ENCODE measurements around the gene RAB8B. TPM values are rescaled to one million over a fixed set of nuclear protein-coding genes. Genes with fewer than 3 reads are reported as not detected.

Gene RAB8B
- total and polyA plus RNA-seq, 10 of the 15 experiments (the other 5 are each of a cell fraction or from before 2014, with no cell fraction given) = 17.8 to 104 (median 65.1) TPM

DNA sequence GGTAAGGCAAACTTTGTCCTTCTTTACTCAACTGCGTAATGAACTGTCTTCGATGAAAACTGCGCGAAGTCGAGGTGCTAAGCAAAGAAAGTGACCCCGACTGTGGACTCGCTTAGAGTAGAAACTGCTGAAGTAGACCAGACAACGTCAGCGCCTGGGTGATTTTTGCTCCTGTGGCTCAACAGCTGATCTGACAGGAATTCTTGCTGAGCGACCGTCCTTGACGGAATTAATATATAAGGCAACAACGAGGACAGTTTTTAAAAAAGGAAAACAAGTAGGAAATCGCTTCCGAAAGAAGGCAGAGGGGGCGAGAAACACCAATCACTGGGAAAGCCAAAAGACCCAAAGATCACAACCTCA is 32.7 kb upstream of the RAB8B start (continued):
- TF ChIP-seq, protein P1, sequence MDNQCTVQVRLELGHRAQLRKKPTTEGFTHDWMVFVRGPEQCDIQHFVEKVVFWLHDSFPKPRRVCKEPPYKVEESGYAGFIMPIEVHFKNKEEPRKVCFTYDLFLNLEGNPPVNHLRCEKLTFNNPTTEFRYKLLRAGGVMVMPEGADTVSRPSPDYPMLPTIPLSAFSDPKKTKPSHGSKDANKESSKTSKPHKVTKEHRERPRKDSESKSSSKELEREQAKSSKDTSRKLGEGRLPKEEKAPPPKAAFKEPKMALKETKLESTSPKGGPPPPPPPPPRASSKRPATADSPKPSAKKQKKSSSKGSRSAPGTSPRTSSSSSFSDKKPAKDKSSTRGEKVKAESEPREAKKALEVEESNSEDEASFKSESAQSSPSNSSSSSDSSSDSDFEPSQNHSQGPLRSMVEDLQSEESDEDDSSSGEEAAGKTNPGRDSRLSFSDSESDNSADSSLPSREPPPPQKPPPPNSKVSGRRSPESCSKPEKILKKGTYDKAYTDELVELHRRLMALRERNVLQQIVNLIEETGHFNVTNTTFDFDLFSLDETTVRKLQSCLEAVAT (IDR thresholded peaks at IDR 0.05) = no peak
- no peak for TF ChIP-seq TCF7 (IDR thresholded peaks at IDR 0.05; ENCODE audit: borderline replicate concordance)
- no peak for TF ChIP-seq SMAD1 (IDR thresholded peaks at IDR 0.05; ENCODE audit: low read depth, partially characterized antibody)
- TF ChIP-seq, protein P2, sequence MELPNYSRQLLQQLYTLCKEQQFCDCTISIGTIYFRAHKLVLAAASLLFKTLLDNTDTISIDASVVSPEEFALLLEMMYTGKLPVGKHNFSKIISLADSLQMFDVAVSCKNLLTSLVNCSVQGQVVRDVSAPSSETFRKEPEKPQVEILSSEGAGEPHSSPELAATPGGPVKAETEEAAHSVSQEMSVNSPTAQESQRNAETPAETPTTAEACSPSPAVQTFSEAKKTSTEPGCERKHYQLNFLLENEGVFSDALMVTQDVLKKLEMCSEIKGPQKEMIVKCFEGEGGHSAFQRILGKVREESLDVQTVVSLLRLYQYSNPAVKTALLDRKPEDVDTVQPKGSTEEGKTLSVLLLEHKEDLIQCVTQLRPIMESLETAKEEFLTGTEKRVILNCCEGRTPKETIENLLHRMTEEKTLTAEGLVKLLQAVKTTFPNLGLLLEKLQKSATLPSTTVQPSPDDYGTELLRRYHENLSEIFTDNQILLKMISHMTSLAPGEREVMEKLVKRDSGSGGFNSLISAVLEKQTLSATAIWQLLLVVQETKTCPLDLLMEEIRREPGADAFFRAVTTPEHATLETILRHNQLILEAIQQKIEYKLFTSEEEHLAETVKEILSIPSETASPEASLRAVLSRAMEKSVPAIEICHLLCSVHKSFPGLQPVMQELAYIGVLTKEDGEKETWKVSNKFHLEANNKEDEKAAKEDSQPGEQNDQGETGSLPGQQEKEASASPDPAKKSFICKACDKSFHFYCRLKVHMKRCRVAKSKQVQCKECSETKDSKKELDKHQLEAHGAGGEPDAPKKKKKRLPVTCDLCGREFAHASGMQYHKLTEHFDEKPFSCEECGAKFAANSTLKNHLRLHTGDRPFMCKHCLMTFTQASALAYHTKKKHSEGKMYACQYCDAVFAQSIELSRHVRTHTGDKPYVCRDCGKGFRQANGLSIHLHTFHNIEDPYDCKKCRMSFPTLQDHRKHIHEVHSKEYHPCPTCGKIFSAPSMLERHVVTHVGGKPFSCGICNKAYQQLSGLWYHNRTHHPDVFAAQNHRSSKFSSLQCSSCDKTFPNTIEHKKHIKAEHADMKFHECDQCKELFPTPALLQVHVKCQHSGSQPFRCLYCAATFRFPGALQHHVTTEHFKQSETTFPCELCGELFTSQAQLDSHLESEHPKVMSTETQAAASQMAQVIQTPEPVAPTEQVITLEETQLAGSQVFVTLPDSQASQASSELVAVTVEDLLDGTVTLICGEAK (IDR thresholded peaks at IDR 0.05; ENCODE audit: borderline replicate concordance) = no peak
- TF ChIP-seq POLR2AphosphoS2 (IDR thresholded peaks at IDR 0.05; ENCODE audit: low read depth, low read length) = no peak
- no peak for TF ChIP-seq HDAC6 (IDR thresholded peaks at IDR 0.05; ENCODE audit: unreplicated experiment)
- no peak for TF ChIP-seq FOS (IDR thresholded peaks at IDR 0.05; ENCODE audit: borderline replicate concordance, extremely low read depth, insufficient read length)
- TF ChIP-seq, protein P3, sequence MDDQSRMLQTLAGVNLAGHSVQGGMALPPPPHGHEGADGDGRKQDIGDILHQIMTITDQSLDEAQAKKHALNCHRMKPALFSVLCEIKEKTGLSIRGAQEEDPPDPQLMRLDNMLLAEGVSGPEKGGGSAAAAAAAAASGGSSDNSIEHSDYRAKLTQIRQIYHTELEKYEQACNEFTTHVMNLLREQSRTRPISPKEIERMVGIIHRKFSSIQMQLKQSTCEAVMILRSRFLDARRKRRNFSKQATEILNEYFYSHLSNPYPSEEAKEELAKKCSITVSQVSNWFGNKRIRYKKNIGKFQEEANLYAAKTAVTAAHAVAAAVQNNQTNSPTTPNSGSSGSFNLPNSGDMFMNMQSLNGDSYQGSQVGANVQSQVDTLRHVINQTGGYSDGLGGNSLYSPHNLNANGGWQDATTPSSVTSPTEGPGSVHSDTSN (IDR thresholded peaks at IDR 0.05; ENCODE audit: insufficient replicate concordance, low read depth, low read length) = peak; percentile 4

All from GM12878 (cell line).